GM23248 (cell line): Measurements from ENCODE around the gene DOCK9. TPM values are rescaled to one million over a fixed set of nuclear protein-coding genes. Genes with fewer than 3 reads are reported as not detected.

Source experiments
- DNase-seq: peaks from one replicate; pipeline ENCODE4 v3.0.0-alpha.2; 2015
- H2AFZ ChIP-seq: fragments of 200-600 bp; sonication (generic); 2 replicates; pipeline ENCODE4 v1.6.1; 2016; ENCODE audit warnings: antibody characterized with exemption
- H3F3A ChIP-seq: fragments of 200-600 bp; sonication (generic); 2 replicates; pipeline ENCODE4 v1.6.1; 2016; ENCODE audit warnings: mild to moderate bottlenecking, antibody characterized with exemption, mixed run types; ENCODE audit not compliant: insufficient read depth
- H3K27ac ChIP-seq: fragments of 200-600 bp; sonication (generic); 2 replicates; pipeline ENCODE4 v1.5.1; 2016; ENCODE audit warnings: mild to moderate bottlenecking
- H3K27me3 ChIP-seq: fragments of 200-600 bp; sonication (generic); replicated peaks from 2 replicates; pipeline ENCODE4 v1.6.1; 2016; ENCODE audit warnings: mild to moderate bottlenecking; ENCODE audit not compliant: insufficient read depth
- H3K36me3 ChIP-seq: fragments of 200-600 bp; sonication (generic); 2 replicates; pipeline ENCODE4 v1.6.1; 2016; ENCODE audit warnings: low read depth, mild to moderate bottlenecking
- H3K4me1 ChIP-seq: fragments of 200-600 bp; sonication (generic); 2 replicates; pipeline ENCODE4 v1.6.1; 2016; ENCODE audit warnings: mild to moderate bottlenecking; ENCODE audit not compliant: insufficient read depth
- H3K4me2 ChIP-seq: fragments of 200-600 bp; sonication (generic); one replicate; pipeline ENCODE4 v1.6.1; 2016; ENCODE audit warnings: mild to moderate bottlenecking; ENCODE audit not compliant: unreplicated experiment
- H3K4me3 ChIP-seq: fragments of 200-600 bp; sonication (generic); 2 replicates; pipeline ENCODE4 v1.5.1; 2016; ENCODE audit warnings: mild to moderate bottlenecking
- H3K79me2 ChIP-seq: fragments of 200-600 bp; sonication (generic); 2 replicates; pipeline ENCODE4 v1.6.1; 2016; ENCODE audit warnings: mild to moderate bottlenecking; ENCODE audit not compliant: insufficient read depth
- H3K9ac ChIP-seq: fragments of 200-600 bp; sonication (generic); 2 replicates; pipeline ENCODE4 v1.6.1; 2016; ENCODE audit warnings: mild to moderate bottlenecking
- H3K9me2 ChIP-seq: fragments of 200-600 bp; sonication (generic); 2 replicates; pipeline ENCODE4 v1.6.1; 2016; ENCODE audit warnings: mixed run types, mild to moderate bottlenecking, moderate library complexity; ENCODE audit not compliant: insufficient read depth
- H3K9me3 ChIP-seq: fragments of 200-600 bp; sonication (generic); one replicate; pipeline ENCODE4 v1.6.1; 2017; ENCODE audit warnings: low read depth
- H4K20me1 ChIP-seq: fragments of 200-600 bp; sonication (generic); 2 replicates; pipeline ENCODE4 v1.6.0; 2016; ENCODE audit not compliant: insufficient read depth
- EZH2 ChIP-seq: fragments of 200-600 bp; sonication (generic); IDR thresholded peaks from 2 replicates; pipeline ENCODE4 v1.6.1; 2018; ENCODE audit warnings: antibody characterized with exemption, mild to moderate bottlenecking; ENCODE audit not compliant: insufficient read depth, poor library complexity, severe bottlenecking
- EZH2phosphoT487 ChIP-seq: fragments of 200-600 bp; sonication (generic); IDR thresholded peaks from 2 replicates; pipeline ENCODE4 v1.6.1; 2018; ENCODE audit warnings: antibody characterized with exemption, moderate library complexity, mild to moderate bottlenecking, low read depth; ENCODE audit not compliant: insufficient read depth
- WGBS, 2 experiments: methylation state at CpG; one replicate each; pipeline ENCODE4 v1.1.6; 2015 to 2017; ENCODE audit warnings: low lambda C conversion rate in 2 of 2, low coverage in 1 of 2; ENCODE audit errors: missing lambda C conversion rate in 2 of 2; 5-methylcytosine and 5-hydroxymethylcytosine counted together
- in situ Hi-C: fragments of 300-500 bp; cut with MboI; formaldehyde crosslinking; loops from 2 replicates; pipeline ENCODE4 v1.15.0; 2020
- polyA plus RNA-seq: library from polyadenylated mRNA; unstranded; fragments of >200 nt; fragmentation: Nextera tagmentation; extraction: Ambion mirVana; gene quantifications from 2 replicates; pipeline ENCODE4 v1.2.1, GENCODE V29; 2016
- total RNA-seq: library from RNA; depleted of rRNA; stranded (reverse); fragments of >200 nt; shearing (Covaris generic); gene quantifications from 2 replicates; pipeline ENCODE4 v1.2.3, GENCODE V29; 2014

Gene DOCK9
- total and polyA plus RNA-seq, 2 experiments from 2014 or later = 3.2 to 21.2 TPM

DNA sequence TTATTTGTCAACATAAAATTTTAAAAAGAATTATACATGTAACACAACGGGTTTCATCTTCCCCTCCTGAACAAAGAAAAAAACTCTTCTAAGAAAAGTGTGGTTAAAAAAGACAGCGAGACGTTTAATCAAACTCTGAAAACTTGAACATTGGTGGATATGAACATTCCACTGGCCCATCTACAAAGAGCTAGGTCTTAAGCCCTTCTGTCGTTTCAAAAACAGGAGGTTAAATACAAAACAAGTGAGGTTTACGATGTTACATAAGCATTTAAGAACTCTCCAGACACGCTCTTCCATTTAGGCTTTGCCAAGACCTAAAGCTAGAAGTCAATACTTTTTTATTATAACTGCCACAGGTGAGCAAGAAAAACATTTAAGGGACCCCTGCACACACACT, 9.4 kb upstream of the DOCK9 start:
- Histone ChIP-seq H3K9me3 (no peaks in the 10 kb centered on the region), H3K9me2 (no peaks in the 10 kb centered on the region), H3K4me3 (no peak overlapping the region), H3K27me3 (no peaks in the 10 kb centered on the region), H2AFZ (no peak overlapping the region), H3K27ac (no peak overlapping the region), H3K36me3 (no peaks in the 10 kb centered on the region), H3K4me1 (no peaks in the 10 kb centered on the region), H4K20me1 (no peaks in the 10 kb centered on the region), H3K9ac (no peak overlapping the region), H3K79me2 (no peaks in the 10 kb centered on the region), H3K4me2 (no peak overlapping the region), H3F3A (no peaks in the 10 kb centered on the region)
- TF ChIP-seq EZH2phosphoT487 = no peak
- TF ChIP-seq EZH2 = no peak
- 79 to 80% methylated on average over 6 of the region's 6 CpGs for WGBS, 2 experiments
- in situ Hi-C loops = no loop called here
- no peak for DNase-seq

DNA sequence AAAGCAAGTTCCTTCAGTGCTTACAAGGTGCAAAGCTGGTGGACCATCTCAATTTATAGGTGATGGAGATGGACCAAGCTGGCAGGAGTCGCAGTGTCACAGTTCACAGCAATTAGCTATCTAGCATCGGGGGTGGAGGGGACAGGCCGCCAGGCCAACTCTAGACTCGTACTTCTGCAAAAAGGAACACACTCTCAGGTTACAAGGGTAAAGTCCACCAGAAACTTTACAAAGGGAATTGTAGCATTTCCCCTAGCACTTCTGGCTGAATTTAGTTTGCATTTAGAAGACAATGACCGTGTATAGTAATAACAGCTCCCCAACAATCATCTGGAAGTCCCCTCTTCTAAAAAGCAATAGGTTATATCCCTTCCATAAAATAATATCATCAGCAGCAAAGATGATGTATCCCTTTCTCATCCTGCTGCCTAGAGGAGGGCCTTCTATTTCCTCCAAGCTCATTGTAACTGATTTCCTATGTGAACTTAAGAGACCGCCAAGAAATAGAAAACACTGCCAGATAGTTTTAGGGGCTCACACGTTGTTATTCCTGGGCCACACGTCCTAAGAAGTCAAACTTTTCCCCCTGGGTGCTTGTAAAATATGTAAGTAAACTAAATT, 8.5 kb upstream of the DOCK9 start:
- Histone ChIP-seq H3K36me3 (no peaks in the 10 kb centered on the region), H2AFZ (no peak overlapping the region), H3K27ac (no peak overlapping the region), H3K9ac (no peak overlapping the region), H3K4me1 (no peaks in the 10 kb centered on the region), H3K9me3 (no peaks in the 10 kb centered on the region), H4K20me1 (no peaks in the 10 kb centered on the region), H3K9me2 (no peaks in the 10 kb centered on the region), H3K4me3 (no peak overlapping the region), H3K4me2 (no peak overlapping the region), H3K27me3 (no peaks in the 10 kb centered on the region), H3K79me2 (no peaks in the 10 kb centered on the region), H3F3A (no peaks in the 10 kb centered on the region)
- DNase-seq = no peak
- TF ChIP-seq EZH2 (no peak), EZH2phosphoT487 (no peak)
- 80 to 82% methylated on average over 8 of the region's 8 CpGs for WGBS, 2 experiments
- in situ Hi-C loops = no loop called here

- no peaks in the 10 kb centered on the region for H3F3A ChIP-seq
- H4K20me1 ChIP-seq = no peaks in the 10 kb centered on the region
- H3K4me2 ChIP-seq = no peak overlapping the region
- H3K27me3 ChIP-seq = no peaks in the 10 kb centered on the region
- H2AFZ ChIP-seq = no peak overlapping the region
- H3K79me2 ChIP-seq = no peaks in the 10 kb centered on the region
- H3K9ac ChIP-seq = no peak overlapping the region
- H3K9me3 ChIP-seq = no peaks in the 10 kb centered on the region
- DNase-seq = no peak
- no peaks in the 10 kb centered on the region for H3K4me1 ChIP-seq
- 89 to 91% methylated on average over 6 of the region's 6 CpGs for WGBS, 2 experiments
- in situ Hi-C loops = no loop called here
- TF ChIP-seq EZH2 (no peak), EZH2phosphoT487 (no peak)
- no peak overlapping the region for H3K27ac ChIP-seq
- no peak overlapping the region for H3K4me3 ChIP-seq
- no peaks in the 10 kb centered on the region for H3K36me3 ChIP-seq
- no peaks in the 10 kb centered on the region for H3K9me2 ChIP-seq
Observed at GRCh38 chr13:98985591-98985990, 7.7 kb upstream of the DOCK9 start.

DNA sequence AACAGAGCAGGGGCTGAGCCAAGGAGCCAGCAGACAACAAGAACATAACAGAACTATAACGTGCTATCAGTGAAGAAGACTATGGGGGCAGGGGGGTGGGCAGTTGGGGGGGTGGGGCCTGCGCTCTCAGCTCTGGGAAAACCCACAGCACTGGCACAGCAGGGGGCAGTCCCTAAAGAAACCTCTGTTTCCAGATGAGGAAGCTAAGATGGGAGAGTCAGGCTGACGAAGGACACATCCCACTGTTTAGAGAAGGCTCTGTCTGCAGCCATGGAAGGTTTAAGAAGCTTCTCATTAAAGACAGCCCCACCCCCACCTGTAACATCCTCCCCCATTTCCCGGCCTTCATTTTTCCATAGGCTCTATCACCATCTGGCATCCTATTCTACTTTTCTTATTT, 7.1 kb upstream of the DOCK9 start:
- Histone ChIP-seq H3K4me1 (no peaks in the 10 kb centered on the region), H3K4me3 (no peak overlapping the region), H3K9me3 (no peaks in the 10 kb centered on the region), H3K9ac (no peak overlapping the region), H4K20me1 (no peaks in the 10 kb centered on the region), H3K79me2 (no peaks in the 10 kb centered on the region), H3K9me2 (no peaks in the 10 kb centered on the region), H3K27me3 (no peaks in the 10 kb centered on the region), H3K4me2 (no peak overlapping the region), H2AFZ (no peak overlapping the region), H3K27ac (no peak overlapping the region), H3F3A (no peaks in the 10 kb centered on the region), H3K36me3 (no peaks in the 10 kb centered on the region)
- 88 to 100% methylated on average over 3 to 4 of the region's 4 CpGs for WGBS, 2 experiments
- no peak for DNase-seq
- TF ChIP-seq EZH2 (no peak), EZH2phosphoT487 (no peak)
- in situ Hi-C loops = no loop called here

DNA sequence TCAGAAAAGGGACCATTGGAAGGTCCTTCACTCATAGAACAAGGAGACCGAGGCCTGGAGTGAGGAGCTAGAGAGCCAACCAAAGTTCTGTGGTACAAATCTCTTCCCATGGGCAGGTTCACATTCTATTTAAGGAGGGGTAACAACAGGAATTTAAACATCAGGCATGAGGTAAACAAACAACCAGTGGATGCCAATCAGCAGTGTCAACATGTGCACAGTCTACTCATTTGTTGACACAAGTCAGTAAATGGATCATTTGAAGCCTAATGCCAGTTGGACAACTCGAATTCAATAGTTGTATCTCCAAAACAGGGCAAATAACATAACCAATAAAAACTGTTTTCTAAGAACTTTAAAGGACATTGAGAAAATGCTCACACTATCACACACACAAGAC, 6.3 kb upstream of the DOCK9 start:
- H3K79me2 ChIP-seq = no peaks in the 10 kb centered on the region
- no peak overlapping the region for H3K27ac ChIP-seq
- H3K27me3 ChIP-seq = no peaks in the 10 kb centered on the region
- TF ChIP-seq EZH2phosphoT487 = no peak
- TF ChIP-seq EZH2 = no peak
- DNase-seq = no peak
- no peaks in the 10 kb centered on the region for H3K36me3 ChIP-seq
- no peak overlapping the region for H3K4me3 ChIP-seq
- no peak overlapping the region for H3K4me2 ChIP-seq
- H3F3A ChIP-seq = no peaks in the 10 kb centered on the region
- WGBS, 2 experiments = 79 to 85% methylated on average over 2 of the region's 2 CpGs
- no peaks in the 10 kb centered on the region for H3K4me1 ChIP-seq
- H4K20me1 ChIP-seq = no peaks in the 10 kb centered on the region
- H3K9me3 ChIP-seq = no peaks in the 10 kb centered on the region
- H3K9me2 ChIP-seq = no peaks in the 10 kb centered on the region
- in situ Hi-C loops = no loop called here
- H2AFZ ChIP-seq = no peak overlapping the region
- H3K9ac ChIP-seq = no peak overlapping the region
